Smooth muscle cell of the brain vasculature (primary cell): ENCODE results near the gene RDH13.
"Not testable (repeated sequence)": the region's sequence is repeated elsewhere in the genome, so short reads cannot be mapped to it uniquely, and the experiment has no call there.

Source experiments
- DNase-seq: peaks from one replicate; pipeline ENCODE4 v3.0.0-alpha.2; 2012; ENCODE audit warnings: low read depth, low spot score

The RDH13 gene

DNA sequence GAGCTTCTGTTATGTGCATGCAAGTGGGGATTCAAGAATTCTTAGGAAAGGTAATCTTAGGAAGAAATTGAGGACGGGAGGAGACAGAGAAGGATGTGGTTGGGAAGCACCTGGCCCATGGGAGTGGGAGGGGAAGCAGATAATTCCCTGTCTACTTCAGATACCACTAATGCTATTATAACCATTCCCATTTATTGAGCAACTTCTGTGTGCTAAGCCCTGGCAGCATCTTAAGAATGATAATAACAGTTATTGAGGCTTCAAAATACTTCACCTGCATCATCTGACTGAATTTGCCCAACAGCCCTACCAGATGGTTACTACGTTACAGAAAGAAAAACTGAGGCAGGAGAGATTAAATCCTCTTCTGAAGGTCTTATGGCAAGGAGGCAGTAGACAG is 14.2 kb upstream of the RDH13 start:
- DNase-seq = no peak

DNA sequence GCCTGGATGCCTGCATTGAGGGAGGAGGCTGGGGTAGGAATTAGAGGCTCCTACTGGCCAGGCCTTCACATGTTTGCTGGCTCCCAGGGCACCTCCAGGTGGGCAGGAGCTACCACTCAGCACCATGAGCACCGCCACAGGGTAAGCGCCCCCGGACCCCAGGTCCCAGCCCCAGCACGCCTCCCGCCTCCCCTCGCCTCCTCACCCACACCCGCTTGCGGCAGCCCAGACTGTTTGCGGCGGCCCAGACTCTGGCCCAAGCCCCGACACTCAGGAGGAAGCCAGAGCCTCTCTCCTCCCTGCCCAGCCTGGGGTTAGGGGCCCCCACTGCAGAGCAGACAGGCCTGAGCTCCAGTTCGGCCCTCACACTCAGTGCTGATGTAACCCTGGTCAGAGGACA is 13.4 kb upstream of the RDH13 start:
- DNase-seq = no peak

DNA sequence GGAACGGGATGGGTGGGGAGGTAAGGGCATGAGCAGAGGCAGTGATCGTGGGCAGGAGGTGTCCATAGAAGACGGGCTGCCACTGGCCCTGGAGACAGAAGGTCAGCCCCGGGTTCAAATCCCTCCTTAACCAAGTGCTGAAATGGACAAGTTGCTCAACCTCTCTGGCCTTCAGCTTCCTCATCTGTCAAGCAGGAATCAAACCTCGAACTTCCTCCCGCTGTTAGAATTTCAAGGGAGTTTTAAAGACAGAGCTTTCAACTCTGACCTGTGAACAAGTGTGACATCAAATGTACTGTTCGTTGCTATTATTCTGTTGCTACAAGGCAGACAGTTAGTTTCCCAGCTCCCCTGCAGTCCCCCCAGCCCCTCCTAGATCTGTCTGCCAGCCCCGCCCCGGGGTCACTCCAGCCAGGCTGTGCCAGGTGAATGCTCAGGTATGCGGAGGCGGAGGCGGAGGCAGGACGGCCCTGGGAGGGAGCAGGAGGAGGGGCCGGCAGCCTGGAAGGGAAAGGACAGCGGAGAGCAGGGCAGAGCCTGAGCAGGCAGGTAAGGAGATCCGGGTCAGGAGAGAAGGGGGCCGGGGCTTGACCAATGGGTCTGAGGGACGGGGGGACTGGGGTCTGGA is 12.5 kb upstream of the RDH13 start, which contains the start of gene EPS8L1:
EPS8L1 (plus strand) TSS at position 499 of the 628 bp plus-strand sequence. CDS start 576 bp downstream, outside the sequence.
- no peak for DNase-seq

DNA sequence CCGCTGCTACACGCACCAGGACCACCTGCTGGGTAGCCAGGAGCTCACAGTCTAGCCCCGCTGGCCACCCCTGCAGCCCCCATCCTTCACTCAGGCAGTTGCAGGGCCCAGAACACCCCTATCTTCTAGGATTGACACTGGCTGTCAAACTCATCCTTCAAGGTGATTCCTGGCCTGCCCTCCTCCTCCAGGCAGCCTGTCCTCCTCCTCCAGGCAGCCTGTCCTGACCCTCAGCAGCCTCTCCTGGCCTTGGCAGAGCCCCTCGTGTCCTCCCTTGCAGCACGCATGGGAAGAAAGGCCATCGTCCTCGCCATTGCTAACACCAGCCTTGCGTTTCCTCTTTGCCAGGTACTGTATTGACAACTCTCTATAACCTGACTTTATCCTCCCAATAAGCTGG is 9.0 kb upstream of the RDH13 start:
- no peak for DNase-seq

DNA sequence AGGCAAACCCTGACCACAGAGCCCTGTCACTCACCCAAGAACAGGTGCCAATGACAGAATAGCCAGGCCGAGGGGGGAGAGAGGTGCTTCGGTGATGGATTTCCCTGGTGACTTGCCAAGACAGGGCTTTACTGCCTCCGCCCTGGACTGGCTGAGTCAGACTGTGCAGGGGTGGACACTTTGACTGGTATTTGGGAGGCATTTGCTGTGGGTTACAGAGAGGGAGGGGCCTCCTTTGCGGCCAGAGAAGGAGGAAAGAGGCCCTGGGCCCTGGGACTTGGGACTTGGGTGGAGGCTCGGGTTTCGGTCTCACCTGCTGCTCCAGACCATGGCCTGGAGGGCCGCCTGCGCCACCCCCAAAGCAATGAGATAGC is 8.2 kb upstream of the RDH13 start:
- DNase-seq = no peak

DNA sequence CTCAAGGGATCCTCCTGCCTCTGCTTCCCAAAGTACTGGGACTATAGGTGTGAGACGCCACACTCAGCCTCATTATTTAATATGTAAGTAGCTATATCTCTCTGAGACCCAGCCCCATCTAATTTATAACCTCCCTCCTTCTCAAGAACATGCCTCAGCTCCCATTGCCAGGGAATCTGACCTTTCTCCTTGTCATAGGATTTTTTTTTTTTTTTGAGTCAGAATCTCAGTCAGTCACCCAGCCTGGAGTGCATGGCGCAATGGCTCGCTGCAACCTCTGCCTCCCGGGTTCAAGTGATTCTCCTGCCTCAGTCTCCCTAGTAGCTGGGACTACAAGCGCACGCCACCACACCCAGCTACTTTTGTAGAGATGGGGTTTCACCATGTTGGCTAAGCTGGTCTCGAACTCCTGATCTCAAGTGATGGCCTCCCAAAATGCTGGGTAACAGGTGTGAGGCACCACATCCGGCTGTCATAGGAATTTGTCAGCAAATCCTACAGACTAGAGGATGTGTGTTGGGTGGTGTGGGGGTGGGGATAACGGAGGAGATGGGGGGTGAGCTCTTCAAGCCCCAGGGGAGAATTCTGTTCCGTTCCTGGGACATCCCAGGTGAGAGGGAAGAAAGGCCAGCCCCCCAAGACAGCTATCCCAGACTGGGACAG is 7.6 kb upstream of the RDH13 start:
- DNase-seq = no peak

DNA sequence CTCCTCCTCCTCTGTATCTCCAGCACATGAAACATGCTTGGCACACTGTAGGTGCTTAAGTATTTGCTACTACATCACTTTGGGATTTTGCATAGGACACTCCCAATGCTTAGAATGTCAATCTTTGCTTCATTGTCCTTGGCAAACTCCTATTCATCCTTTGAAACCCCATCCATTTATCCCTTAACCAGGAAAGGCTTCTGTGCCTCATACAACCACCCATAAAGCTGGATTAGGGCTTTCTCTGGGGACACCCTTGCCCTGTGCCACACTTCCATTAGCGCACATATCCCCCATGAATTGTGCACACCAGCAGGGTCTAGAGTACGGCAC is 6.9 kb upstream of the RDH13 start:
- no peak for DNase-seq

DNA sequence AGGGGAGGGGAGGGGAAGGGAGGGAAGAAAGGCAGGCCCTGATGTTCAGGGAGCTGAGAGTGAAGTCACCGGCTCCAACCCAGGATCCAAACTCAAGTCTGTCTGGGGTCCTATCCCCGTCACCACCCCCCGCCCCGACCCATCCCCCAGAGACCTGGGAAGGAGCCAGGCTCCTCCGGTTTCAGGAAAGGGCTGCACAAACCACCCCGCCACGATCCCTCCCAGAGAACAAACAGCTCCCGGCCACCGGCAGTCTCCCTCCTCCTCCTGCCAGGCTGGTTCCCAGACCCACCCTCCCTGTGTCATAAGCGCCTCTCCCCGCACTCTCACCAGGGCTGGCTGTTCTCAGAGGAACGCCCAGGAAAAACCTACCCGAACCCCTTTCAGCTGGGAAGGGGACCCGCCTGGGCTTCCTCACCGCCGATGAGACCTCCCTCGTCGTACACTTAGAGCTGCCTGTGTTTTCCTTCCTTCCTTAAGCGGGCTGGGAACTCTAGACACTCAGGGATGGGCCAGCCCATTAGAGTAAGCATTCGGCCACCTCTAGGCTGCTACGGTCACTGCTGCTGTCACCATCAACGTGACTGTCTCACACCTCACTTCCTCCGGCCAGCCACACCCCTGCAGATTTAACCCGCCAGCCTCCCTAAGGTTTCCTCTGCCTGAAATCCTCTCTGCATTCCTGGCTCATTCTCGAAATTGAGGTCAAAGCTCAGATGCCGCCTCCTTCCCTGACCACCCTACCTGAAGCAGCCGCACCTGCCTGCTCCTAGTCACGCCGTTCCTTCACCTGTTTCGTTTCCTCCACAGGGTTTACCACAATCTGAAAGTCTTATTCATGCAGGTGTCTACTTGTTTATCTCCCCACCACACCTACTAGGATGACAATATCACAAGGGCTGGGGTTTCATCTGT is 6.3 kb upstream of the RDH13 start:
- DNase-seq = no peak

DNA sequence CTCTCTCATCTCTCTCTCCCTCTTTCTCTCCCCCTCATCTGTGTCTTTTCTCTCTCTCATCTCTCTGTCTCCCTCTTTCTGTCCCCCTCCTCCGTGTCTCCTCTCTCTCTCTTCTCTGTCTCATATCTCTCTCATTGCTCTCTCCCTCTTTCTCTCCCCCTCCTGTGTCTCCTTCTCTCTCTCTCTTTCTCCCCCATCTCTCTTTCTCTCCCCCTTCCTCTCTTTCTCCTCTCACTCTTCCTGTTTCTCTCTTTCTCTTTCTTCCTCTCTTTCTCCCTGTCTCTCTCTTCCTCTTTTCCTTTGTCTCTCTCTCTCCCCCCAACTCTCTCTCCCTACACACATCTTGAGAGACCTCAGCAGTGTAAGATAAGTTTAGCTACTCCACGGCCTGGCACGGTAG is 4.9 kb upstream of the RDH13 start:
- no peak for DNase-seq

DNA sequence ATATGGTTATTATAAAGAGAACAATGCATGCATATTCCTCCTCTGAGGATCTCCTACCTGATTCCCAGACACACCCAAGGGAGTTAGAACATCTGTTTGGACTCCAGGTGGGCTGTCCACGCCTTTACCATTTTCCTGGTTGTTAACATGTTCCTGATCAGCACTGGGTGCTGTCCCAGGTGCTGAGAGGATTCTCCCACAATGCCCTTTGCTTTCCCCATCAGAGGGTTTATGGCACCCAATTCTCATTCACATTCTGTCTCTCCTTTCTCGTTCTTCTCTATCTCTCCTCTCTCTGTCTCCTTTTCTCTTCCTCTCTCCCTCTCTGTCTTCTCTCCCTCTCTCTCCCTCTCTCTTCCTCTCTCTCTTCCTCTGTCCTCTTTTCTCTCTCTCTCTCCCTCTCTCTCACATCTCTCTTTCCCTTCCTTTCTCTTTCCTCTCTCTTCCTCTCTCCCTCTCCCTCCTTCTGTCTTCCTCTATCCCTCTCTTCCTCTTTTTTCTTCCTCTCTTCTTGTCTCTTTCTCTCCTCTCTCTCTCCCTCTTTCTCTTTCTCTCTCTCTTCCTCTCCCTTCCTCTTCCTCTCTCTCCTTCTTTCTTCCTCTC is 3.3 kb upstream of the RDH13 start:
- DNase-seq = no peak

DNA sequence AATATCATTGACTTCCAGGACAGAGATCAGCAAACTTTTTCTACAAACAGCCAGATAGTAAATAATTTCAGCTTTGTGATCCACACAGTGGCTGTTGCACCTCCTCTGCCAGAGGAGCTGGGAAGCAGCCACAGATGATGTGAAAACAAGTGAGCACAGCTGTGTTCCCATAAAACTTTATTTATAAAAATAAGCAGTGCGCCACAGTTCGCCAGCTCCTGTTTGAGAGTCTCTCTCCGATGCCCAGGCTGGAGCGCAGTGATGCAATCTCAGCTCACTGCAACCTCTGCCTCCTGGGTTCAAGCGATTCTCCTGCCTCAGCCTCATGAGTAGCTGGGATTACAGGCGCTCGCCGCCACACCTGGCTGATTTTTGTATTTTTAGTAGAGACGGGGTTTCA is 2.6 kb upstream of the RDH13 start:
- DNase-seq = not testable (repeated sequence)

DNA sequence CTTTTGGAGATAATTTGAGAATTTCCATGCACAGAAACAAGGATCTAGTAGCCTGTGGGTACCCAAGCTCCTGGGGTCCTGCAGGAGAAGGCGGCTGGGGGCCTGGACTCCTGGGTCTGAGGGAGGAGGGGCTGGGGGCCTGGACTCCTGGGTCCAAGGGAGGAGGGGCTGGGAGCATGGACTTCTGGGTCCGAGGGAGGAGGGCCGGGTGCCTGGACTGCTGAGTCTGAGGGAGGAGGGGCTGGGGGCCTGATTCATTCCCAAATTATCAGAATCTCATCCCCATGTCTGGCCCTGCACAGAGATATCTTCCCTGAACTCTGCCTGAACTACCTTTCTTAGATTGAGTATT is 520 bp upstream of the RDH13 start:
- DNase-seq = no peak

DNA sequence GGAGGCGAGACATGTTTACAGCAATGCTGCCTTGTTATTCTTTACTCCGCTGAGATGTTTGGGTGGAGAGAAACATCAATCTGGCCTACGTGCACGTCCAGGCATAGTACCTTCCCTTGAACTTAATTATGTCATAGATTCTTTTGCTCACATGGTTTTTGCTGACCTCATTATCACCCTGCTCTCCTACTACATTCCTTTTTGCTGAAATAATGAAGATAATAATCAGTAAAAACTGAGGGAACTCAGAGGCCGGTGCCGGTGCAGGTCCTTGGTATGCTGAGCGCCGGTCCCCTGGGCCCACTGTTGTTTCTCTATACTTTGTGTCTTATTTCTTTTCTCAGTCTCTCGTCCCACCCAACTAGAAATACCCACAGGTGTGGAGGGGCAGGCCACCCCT is 2.7 kb downstream of the RDH13 start:
- not testable (repeated sequence) for DNase-seq

DNA sequence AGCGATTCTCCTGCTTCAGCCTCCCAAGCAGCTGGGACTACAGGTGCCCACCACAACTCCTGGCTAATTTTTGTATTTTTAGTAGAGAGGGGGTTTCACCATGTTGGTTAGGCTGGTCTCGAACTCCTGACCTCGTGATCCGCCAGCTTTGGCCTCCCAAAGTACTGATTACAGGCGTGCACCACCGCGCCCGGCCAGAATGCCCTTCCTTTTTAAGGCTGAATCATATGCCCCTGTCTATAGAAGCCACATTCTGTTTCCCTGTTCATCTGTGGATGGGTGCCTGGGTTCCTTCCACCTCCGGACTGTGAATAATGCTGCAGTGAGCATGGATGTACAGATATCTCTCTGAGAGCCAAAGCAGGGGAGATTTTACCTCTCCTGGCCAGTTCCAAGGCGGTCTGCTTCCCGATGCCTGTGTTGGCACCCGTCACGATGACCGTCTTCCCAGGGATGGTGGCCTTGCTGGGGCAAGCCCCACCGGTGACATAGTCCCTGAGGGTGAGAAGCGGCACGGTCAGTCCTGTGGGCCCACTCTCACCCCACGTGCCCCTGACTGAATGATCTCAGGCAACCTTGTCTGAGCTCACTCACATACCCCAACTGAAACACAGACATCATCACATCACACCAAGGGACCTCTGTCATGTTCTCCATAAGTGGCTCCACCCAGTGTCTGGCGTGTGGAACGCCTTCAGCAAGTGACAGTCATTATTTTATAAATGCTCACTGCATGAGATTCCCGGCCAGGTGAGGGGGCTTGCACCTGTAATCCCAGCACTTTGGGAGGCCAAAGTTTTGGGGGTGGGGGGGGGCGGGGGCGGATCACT is 4.0 kb downstream of the RDH13 start:
- no peak for DNase-seq

DNA sequence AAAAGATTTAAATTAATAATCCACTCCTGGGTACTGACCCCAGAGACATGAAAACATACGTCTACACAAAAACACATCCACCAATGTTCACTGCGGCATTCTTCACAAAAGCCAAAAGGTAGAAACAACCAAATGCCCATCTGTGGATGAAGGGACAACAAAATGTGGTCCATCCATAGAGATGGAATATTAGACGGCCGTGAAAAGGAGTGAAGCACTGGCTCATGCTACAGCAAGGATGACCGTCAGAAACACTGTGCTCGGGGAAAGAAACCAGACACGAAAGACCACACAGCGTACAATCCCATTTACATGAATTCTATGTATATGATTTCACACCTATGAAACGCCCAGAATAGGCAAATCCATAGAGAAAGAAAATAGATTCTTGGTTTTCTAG is 6.1 kb downstream of the RDH13 start:
- no peak for DNase-seq

DNA sequence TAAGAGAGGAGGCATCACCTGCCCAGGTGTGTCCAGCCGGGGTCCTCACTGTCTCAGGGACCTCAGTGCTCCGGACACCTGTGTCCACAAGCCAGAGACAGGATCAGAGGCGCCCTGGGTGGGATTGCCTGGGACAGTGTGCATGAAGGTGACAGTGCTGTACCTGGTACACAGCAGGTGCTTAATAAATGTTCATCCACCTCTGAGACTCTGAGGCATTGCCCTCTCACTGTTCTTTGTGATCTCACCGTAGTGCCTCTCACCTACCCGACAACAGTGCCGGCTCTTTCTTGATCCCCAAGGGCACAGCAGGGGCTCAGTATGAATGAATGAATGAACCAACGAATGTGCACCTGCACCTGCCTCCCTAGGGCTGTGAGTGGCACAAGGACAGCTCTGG is 9.2 kb downstream of the RDH13 start:
- DNase-seq = no peak

DNA sequence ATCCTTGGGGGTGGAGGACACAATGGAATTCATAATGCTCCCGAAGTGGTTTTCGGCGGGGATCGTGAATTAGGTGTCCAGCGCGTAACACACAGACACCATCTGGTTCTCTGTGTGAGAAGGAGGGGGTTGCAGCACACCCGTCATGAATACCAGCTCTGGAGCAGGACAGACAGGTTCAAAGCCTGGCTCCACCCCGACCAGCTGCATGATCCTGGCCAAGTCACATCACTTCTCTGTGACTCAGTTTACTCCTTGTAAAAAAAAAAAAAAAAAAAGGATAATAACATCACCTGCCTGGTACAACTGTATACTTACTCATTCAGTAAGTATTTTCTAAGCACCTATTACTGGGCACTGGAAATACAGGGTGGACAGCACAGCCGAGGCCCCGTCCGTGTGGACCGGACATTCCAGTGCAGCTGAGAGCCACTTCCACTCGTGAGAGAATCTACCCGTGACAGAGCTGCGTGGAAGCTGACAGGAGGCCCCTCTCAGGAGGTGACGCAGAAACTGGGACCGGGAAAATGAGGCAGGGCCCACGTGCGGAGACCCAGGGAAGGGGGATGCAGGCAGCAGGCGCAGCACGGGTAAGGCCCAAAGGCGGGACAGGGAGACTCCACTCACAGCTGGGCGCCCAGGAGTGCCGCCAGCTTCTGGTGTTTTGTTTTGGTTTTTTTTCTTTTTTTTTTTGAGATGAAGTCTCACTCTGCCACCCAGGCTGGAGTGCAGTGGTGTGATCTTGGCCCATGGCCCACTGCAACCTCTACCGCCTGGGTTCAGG is 12.0 kb downstream of the RDH13 start:
- no peak for DNase-seq

DNA sequence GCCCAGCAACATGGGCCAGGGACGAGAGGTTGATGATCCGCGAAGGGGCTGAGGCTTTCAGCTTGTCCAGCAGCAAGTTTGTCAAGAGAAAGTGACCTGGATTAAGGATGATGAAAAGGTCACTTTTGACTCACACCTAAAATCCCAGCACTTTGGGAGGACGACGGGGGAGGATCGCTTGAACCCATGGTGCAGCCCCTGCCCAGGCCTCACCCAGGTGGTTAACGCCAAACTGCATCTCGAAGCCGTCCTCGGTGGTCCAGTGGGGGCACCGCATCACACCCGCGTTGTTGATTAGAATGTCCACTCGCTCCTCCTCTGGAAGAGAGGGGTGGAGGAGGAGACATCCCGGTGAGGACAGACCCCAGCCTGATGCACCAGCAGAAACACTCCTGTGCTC is 14.5 kb downstream of the RDH13 start:
- DNase-seq = no peak

DNA sequence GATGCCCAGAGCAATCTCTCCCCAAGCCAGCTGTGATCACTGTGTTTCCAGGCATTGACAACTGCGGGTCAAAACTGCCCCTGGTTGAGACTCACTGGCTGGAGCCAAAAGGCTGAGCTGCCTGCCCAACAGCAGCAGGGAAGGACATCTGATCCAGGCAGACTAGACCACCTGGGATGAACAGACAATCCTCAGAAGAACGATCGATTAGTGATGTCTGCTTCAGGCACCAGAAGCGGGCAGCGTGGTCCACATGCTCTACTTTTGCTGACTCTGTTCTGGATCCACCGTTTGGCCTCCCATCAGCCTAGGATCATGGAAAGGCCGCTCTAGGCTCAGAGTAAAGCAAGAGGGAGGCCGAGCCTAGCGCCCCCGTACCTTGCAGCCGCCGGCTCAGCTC is 15.0 kb downstream of the RDH13 start:
- no peak for DNase-seq

DNA sequence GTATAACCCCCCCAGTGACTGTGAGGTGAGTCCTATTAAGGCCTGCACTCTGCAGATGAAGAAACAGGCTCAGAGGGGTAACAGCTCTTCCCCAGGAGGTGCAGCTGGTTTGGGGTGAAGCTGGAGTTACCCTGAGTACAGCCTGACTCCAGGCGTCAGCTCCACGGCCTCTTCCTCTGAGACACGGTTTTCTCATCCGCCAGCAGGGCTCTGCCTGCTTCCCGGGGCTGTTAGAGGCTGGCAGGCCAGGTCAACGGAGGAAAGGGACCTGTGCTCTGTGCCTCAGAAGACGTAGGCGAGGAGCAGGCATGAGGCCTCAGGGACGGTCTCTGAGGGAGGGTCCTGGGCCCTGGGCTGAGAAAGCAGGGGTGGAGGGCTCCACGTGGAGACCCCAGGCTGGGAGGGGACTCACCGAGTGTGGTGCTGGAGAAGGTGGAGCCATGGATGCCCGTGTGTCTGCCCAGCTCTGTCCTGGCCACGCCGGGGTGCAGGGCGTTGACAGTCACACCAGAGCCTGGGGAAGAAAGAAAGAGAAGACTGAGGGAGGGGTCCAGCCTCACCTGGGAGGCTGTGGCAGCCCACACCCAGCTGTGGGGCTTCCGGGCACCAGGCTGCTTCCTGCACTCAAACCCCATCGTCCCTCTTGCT is 15.8 kb downstream of the RDH13 start:
- no peak for DNase-seq
